HepG2 (cell line): ENCODE results near the gene ARPC5. TPM values are rescaled to one million over a fixed set of nuclear protein-coding genes. Genes with fewer than 3 reads are reported as not detected.

Experiments
- ATAC-seq: fragments of 200-7000 bp; cut with Tn5 transposase; 3 replicates; pipeline ENCODE4 v1.9.1; 2020; ENCODE audit warnings: mild to moderate bottlenecking, moderate library complexity
- BruUV-seq: library from RNA; stranded (reverse); fragments of 400-500 nt; replicated peaks from 2 replicates; lab custom pipeline; 2021; lab: Mats Ljungman, UMichigan
- CTCF ChIA-PET: fragments of 300-600 bp; formaldehyde crosslinking; extraction: SDS; loops from one replicate; lab custom pipeline; 2021; ENCODE audit warnings: low total read pairs, inconsistent platforms, low intra/inter-chr PET ratio; lab: Yijun Ruan, JAX
- POLR2A ChIA-PET: fragments of 350-600 bp; sonication (Branson Sonifier 250); formaldehyde crosslinking; loops from one replicate; lab custom pipeline; 2020; ENCODE audit warnings: antibody characterized with exemption, inconsistent platforms; lab: Yijun Ruan, JAX
- DNase-seq: peaks from one replicate; pipeline ENCODE4 v3.0.0-alpha.2; 2015; ENCODE audit warnings: low spot score
- FAIRE-seq: peaks from 3 replicates; lab custom pipeline; 2011; peaks lifted over from hg19 to GRCh38; lab: Jason Lieb, UNC
- H2AFZ ChIP-seq: one replicate; pipeline ENCODE4 v1.6.1; 2011; ENCODE audit warnings: low read length, inconsistent platforms
- H3K27ac ChIP-seq: fragments of 300-600 bp; 3 replicates; pipeline ENCODE4 v1.8.0; 2011; ENCODE audit warnings: mixed run types, mild to moderate bottlenecking, mixed read lengths, low read length, inconsistent platforms; ENCODE audit not compliant: insufficient read depth; ENCODE audit errors: extremely low read length
- H3K27me3 ChIP-seq, 2 experiments: fragments of 200-600 bp in 1 of 2; 2 replicates in 1 of 2; 3 replicates in 1 of 2; pipeline versions ENCODE4 v1.6.0 to v1.8.0; 2011; ENCODE audit warnings: low read length in 2 of 2, mild to moderate bottlenecking in 2 of 2, moderate library complexity in 2 of 2, inconsistent platforms in 1 of 2; ENCODE audit not compliant: insufficient read depth in 2 of 2, control insufficient read depth in 1 of 2
- H3K36me3 ChIP-seq, 2 experiments: fragments of 200-600 bp in 1 of 2; replicated peaks in 1 of 2; 2 replicates in 1 of 2; 3 replicates in 1 of 2; pipeline versions ENCODE4 v1.5.1 to v1.8.0; 2011; ENCODE audit warnings: low read length in 2 of 2, inconsistent platforms in 1 of 2; ENCODE audit not compliant: insufficient read depth in 2 of 2, control insufficient read depth in 1 of 2
- H3K4me1 ChIP-seq: 2 replicates; pipeline ENCODE4 v1.5.1; 2012; ENCODE audit warnings: low read length, inconsistent platforms; ENCODE audit not compliant: insufficient read depth
- H3K4me2 ChIP-seq: 2 replicates; pipeline ENCODE4 v1.6.0; 2011; ENCODE audit warnings: low read depth, low read length, inconsistent platforms
- H3K4me3 ChIP-seq, 3 experiments: fragments of 200-600 bp in 1 of 3; sonication (generic), shearing (Covaris generic) in 1 of 3; replicated peaks in 1 of 3; 2 replicates each; pipeline ENCODE4 v1.5.1; 2011 to 2016; ENCODE audit warnings: low read length in 3 of 3, inconsistent platforms in 2 of 3, low read depth in 2 of 3, mild to moderate bottlenecking in 2 of 3, control low read depth in 1 of 3, mixed read lengths in 1 of 3; ENCODE audit not compliant: insufficient read depth in 1 of 3
- H3K79me2 ChIP-seq: one replicate; pipeline ENCODE4 v1.6.1; 2011; ENCODE audit warnings: low read length, inconsistent platforms; ENCODE audit not compliant: insufficient read depth
- H3K9ac ChIP-seq: 2 replicates; pipeline ENCODE4 v1.6.0; 2011; ENCODE audit warnings: mild to moderate bottlenecking, low read depth, low read length, inconsistent platforms; ENCODE audit not compliant: insufficient read depth
- H3K9me3 ChIP-seq: 2 replicates; pipeline ENCODE4 v1.5.1; 2012; ENCODE audit warnings: mild to moderate bottlenecking, low read length
- H4K20me1 ChIP-seq: 2 replicates; pipeline ENCODE4 v1.6.0; 2011; ENCODE audit warnings: inconsistent platforms, mild to moderate bottlenecking, low read length, moderate library complexity; ENCODE audit not compliant: insufficient read depth
- ARNTL ChIP-seq: sonication (generic); formaldehyde crosslinking; IDR thresholded peaks from 2 replicates; pipeline ENCODE4 v1.4.0; 2020; ENCODE audit warnings: mild to moderate bottlenecking, missing genetic modification reagents
- CAMTA2 ChIP-seq: sonication (generic); formaldehyde crosslinking; IDR thresholded peaks from 2 replicates; pipeline ENCODE4 v1.4.0; 2020; ENCODE audit warnings: mild to moderate bottlenecking, missing genetic modification reagents, borderline replicate concordance
- ELF1 ChIP-seq: sonication (generic); formaldehyde crosslinking; IDR thresholded peaks from 2 replicates; pipeline ENCODE4 v1.4.0; 2020; ENCODE audit warnings: missing genetic modification reagents
- MEF2D ChIP-seq: sonication (generic); formaldehyde crosslinking; IDR thresholded peaks from 2 replicates; pipeline ENCODE4 v1.5.1; 2020; ENCODE audit warnings: mild to moderate bottlenecking, missing genetic modification reagents
- MZF1 ChIP-seq: sonication (generic); formaldehyde crosslinking; IDR thresholded peaks from 2 replicates; pipeline ENCODE4 v1.8.1; 2023; ENCODE audit warnings: mild to moderate bottlenecking, missing genetic modification reagents, borderline replicate concordance
- ZFYVE20 ChIP-seq: sonication (generic); formaldehyde crosslinking; IDR thresholded peaks from 2 replicates; pipeline ENCODE4 v1.8.0; 2023; ENCODE audit warnings: low read depth, mild to moderate bottlenecking, moderate library complexity, missing genetic modification reagents, borderline replicate concordance
- ZNF547 ChIP-seq: sonication (generic); formaldehyde crosslinking; IDR thresholded peaks from 2 replicates; pipeline ENCODE4 v1.5.1; 2020; ENCODE audit warnings: mild to moderate bottlenecking, missing genetic modification reagents
- ZNF605 ChIP-seq: sonication (generic); formaldehyde crosslinking; IDR thresholded peaks from 2 replicates; pipeline ENCODE4 v1.8.0; 2022; ENCODE audit warnings: mild to moderate bottlenecking, missing genetic modification reagents
- ZNF772 ChIP-seq: sonication (generic); formaldehyde crosslinking; IDR thresholded peaks from 2 replicates; pipeline ENCODE4 v1.5.0; 2020; ENCODE audit warnings: mild to moderate bottlenecking, missing genetic modification reagents
- WGBS: methylation state at CpG from one replicate; pipeline ENCODE4 v1.1.6; 2017; ENCODE audit warnings: low lambda C conversion rate; 5-methylcytosine and 5-hydroxymethylcytosine counted together
- in situ Hi-C: cut with HindIII; loops from 2 replicates; pipeline ENCODE4 v1.10.0; 2017; ENCODE audit warnings: low pct_unique_long_range_greater_than_20kb; ENCODE audit not compliant: extremely low pct_ligation_motif_present
- intact Hi-C: fragments of 100-400 bp; cut with micrococcal nuclease; formaldehyde crosslinking; loops from one replicate; pipeline ENCODE4 v1.10.0; 2022; ENCODE audit not compliant: unreplicated experiment
- polyA plus RNA-seq, 8 experiments: library from polyadenylated mRNA; depleted of rRNA in 3 of 8; stranded (reverse) in 7 of 8; unstranded in 1 of 8; fragments of >200 nt; fragmentation: Illumina TruSeq in 4 of 8; extraction: Trizol in 4 of 8; gene quantifications; 2 replicates each; pipeline versions ENCODE4 v1.2.1 to v1.2.3, GENCODE V29; 2011 to 2016; ENCODE audit warnings: low read depth in 4 of 8, missing spikeins in 1 of 8, mixed read lengths in 1 of 8; ENCODE audit not compliant: insufficient read depth in 1 of 8
- total RNA-seq, 5 experiments: library from RNA; depleted of rRNA; stranded (reverse); fragments of >200 nt; fragmentation: Illumina TruSeq; extraction: Trizol; gene quantifications; 2 replicates each; pipeline ENCODE4 v1.2.3, GENCODE V29; 2016; ENCODE audit warnings: low read depth in 1 of 5
- TF ChIP-seq, protein P1 (sequence below): sonication (generic); formaldehyde crosslinking; IDR thresholded peaks from 2 replicates; pipeline ENCODE4 v1.5.0; 2020; ENCODE audit warnings: missing genetic modification reagents

Gene ARPC5
- total and polyA plus RNA-seq, 2 of the 13 experiments (the other 11 are each of a cell fraction or from before 2014, with no cell fraction given), result 48.4 to 106 TPM

DNA sequence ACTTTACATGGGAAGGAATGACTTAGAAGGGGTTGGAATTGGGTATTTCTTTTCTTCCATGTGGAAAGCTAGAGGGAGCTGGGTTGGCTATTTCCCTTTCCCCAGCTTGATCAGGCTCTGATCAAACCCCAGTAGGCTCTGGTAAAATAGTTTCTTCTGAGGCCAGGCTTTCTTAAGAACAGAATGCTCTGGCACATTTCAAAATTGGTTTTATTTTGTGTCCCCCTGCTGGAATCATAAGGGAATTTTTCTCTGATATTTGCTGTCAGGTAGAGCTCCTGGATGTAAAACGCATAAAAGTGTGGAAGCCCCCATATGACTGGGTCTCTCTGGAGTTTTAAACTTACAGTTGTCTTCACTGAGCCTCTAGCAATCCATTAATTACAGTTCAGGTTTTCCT is 34.6 kb upstream of the ARPC5 start:
- H3K9ac ChIP-seq, result no peak overlapping the region
- no peaks in the 10 kb centered on the region for H3K36me3 ChIP-seq
- FAIRE-seq (no peak), ATAC-seq (no peak)
- no peaks in the 10 kb centered on the region for H3K27me3 ChIP-seq
- in situ Hi-C loops (no loop called here), intact Hi-C loops (no loop called here)
- POLR2A ChIA-PET, result no interaction called here
- H3K9me3 ChIP-seq, result no peaks in the 10 kb centered on the region
- TF ChIP-seq ZNF605 (CRISPR knock-in tag) (no peak), ARNTL (no peak), CAMTA2 (CRISPR knock-in tag) (no peak), ZFYVE20 (CRISPR knock-in tag) (no peak), ZNF547 (no peak), MEF2D (CRISPR knock-in tag) (no peak), ZNF772 (no peak), ELF1 (no peak), MZF1 (CRISPR knock-in tag) (no peak)
- TF ChIP-seq, protein P1, sequence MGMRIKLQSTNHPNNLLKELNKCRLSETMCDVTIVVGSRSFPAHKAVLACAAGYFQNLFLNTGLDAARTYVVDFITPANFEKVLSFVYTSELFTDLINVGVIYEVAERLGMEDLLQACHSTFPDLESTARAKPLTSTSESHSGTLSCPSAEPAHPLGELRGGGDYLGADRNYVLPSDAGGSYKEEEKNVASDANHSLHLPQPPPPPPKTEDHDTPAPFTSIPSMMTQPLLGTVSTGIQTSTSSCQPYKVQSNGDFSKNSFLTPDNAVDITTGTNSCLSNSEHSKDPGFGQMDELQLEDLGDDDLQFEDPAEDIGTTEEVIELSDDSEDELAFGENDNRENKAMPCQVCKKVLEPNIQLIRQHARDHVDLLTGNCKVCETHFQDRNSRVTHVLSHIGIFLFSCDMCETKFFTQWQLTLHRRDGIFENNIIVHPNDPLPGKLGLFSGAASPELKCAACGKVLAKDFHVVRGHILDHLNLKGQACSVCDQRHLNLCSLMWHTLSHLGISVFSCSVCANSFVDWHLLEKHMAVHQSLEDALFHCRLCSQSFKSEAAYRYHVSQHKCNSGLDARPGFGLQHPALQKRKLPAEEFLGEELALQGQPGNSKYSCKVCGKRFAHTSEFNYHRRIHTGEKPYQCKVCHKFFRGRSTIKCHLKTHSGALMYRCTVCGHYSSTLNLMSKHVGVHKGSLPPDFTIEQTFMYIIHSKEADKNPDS (CRISPR knock-in tag), result no peak
- TF ChIP-seq, all 625 proteins: peak for 0
- H3K79me2 ChIP-seq, result no peaks in the 10 kb centered on the region
- BruUV-seq, result no TSS peak
- H4K20me1 ChIP-seq, result no peaks in the 10 kb centered on the region
- DNase-seq, result no peak
- H3K27ac ChIP-seq, result no peak overlapping the region
- no peak overlapping the region for H2AFZ ChIP-seq
- 100% methylated on average over 1 of the region's 1 CpG for WGBS
- no peak overlapping the region for H3K4me2 ChIP-seq
- H3K4me3 ChIP-seq, result no peak overlapping the region
- CTCF ChIA-PET, result no interaction called here
- no peaks in the 10 kb centered on the region for H3K4me1 ChIP-seq
